H1 (cell line): Measurements from ENCODE around the gene ANGPTL5. TPM values are rescaled to one million over a fixed set of nuclear protein-coding genes. Genes with fewer than 3 reads are reported as not detected.

Source experiments
- JUN ChIP-seq: IDR thresholded peaks from 2 replicates; pipeline ENCODE4 v1.6.1; 2011; ENCODE audit warnings: low read depth, mild to moderate bottlenecking, improper control_type of control experiment, low read length
- KDM5A ChIP-seq: fragments of 200-600 bp; IDR thresholded peaks from 2 replicates; pipeline ENCODE4 v1.7.1; 2012; ENCODE audit warnings: mild to moderate bottlenecking, low read length, inconsistent platforms, mixed read lengths
- RAD21 ChIP-seq, 2 experiments: IDR thresholded peaks in 1 of 2; conservative IDR thresholded peaks in 1 of 2; 2 replicates each; pipeline ENCODE4 v1.6.1; 2011; ENCODE audit warnings: low read depth in 2 of 2, low read length in 2 of 2, improper control_type of control experiment in 1 of 2, inconsistent platforms in 1 of 2, mild to moderate bottlenecking in 1 of 2, moderate library complexity in 1 of 2
- ZNF274 ChIP-seq: IDR thresholded peaks from 2 replicates; pipeline ENCODE4 v1.7.0; 2012; ENCODE audit warnings: low read length, borderline replicate concordance; ENCODE audit errors: extremely low read depth
- polyA plus RNA-seq, 7 experiments: library from polyadenylated mRNA; depleted of rRNA in 3 of 7; stranded (reverse) in 5 of 7; unstranded in 2 of 7; fragments of >200 nt in 5 of 7; fragments of 200-250 nt in 2 of 7; gene quantifications; 1 replicate in 5 of 7; 2 replicates in 1 of 7; 4 replicates in 1 of 7; pipeline versions ENCODE4 v1.2.1 to v1.2.3, GENCODE V29; 2011 to 2013; ENCODE audit warnings: missing spikeins in 2 of 7, mixed read lengths in 2 of 7
- total RNA-seq: library from RNA; stranded (reverse); fragmentation: NEBNext Ultra II Directional; extraction: Animal tissue kit (Norgen Biotek cat#: 25700); gene quantifications from 2 replicates; pipeline ENCODE4 v1.2.1, GENCODE V29; 2021
- TF ChIP-seq, protein P1 (sequence below): IDR thresholded peaks from 2 replicates; pipeline ENCODE4 v1.6.1; 2011; ENCODE audit warnings: low read depth, mild to moderate bottlenecking, low read length; ENCODE audit not compliant: insufficient read depth

Gene ANGPTL5
- total and polyA plus RNA-seq, 2 of the 8 experiments (the other 6 are each of a cell fraction or from before 2014, with no cell fraction given), result not detected

DNA sequence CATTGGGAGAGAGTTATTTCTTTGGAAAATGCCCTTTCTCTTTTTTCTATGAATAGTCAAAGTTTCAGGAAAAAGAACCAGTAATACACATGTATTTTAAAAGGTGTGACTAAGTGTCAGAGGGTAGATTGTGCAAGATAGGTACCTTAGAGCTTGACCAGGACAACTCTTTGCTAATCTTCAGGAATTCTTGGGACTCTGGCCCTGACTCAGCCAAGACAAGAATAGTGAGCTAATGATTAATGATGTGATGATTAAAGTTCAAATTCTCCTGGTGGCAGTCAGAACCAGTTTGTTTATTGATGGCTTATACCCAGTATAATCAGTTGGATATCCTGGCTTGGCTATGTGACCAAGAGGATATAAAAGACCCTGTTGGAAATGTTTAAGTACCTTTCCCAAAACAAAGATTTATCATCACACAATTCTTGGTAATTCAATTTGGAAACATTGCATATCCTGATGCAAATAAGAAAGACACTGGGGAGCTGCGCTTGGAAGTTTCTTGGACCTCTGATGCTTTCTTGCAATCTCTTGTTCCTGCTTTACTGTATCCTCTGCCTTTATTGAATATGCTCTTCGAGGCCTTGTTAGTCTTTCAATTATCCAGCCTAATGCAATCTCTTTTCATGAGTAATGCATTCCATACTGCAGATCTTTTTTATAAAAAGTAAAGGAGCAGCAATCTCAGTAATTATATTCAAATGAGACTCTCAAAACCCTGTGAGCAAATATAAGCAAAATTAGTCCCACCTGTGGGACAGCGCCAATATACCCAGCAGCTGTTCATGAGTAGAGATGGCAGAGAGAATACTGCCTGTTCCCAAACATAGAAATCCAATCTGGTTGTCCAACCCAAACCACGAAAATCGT is 49.5 kb downstream of the ANGPTL5 start (continued):
- TF ChIP-seq RAD21 (IDR thresholded peaks at IDR 0.05 in 1 of 2, conservative IDR thresholded peaks at IDR 0.05 in 1 of 2; ENCODE audit: low read depth in 2 of 2, low read length in 2 of 2) (no peak), JUN (no peak), KDM5A (no peak), ZNF274 (no peak)
- TF ChIP-seq, protein P1, sequence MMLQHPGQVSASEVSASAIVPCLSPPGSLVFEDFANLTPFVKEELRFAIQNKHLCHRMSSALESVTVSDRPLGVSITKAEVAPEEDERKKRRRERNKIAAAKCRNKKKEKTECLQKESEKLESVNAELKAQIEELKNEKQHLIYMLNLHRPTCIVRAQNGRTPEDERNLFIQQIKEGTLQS, result no peak
